HepG2 (cell line): ENCODE results near the gene PGA5. TPM values are rescaled to one million over a fixed set of nuclear protein-coding genes. Genes with fewer than 3 reads are reported as not detected.

Experiments
- ARID2 ChIP-seq: sonication (generic); formaldehyde crosslinking; IDR thresholded peaks from 2 replicates; pipeline ENCODE4 v1.8.1; 2022; ENCODE audit warnings: mild to moderate bottlenecking, missing genetic modification reagents, borderline replicate concordance
- E2F1 ChIP-seq: sonication (generic); formaldehyde crosslinking; IDR thresholded peaks from 2 replicates; pipeline ENCODE4 v1.5.0; 2020; ENCODE audit warnings: missing genetic modification reagents
- GZF1 ChIP-seq: sonication (generic); formaldehyde crosslinking; IDR thresholded peaks from 2 replicates; pipeline ENCODE4 v1.5.1; 2020; ENCODE audit warnings: mild to moderate bottlenecking, missing genetic modification reagents
- NR2F6 ChIP-seq, 2 experiments: IDR thresholded peaks; 2 replicates each; pipeline ENCODE4 v1.6.1; 2016; ENCODE audit warnings: antibody characterized with exemption in 1 of 2, mild to moderate bottlenecking in 1 of 2
- REL ChIP-seq: sonication (generic); formaldehyde crosslinking; conservative IDR thresholded peaks from 2 replicates; pipeline ENCODE4 v1.8.0; 2022; ENCODE audit warnings: mild to moderate bottlenecking, missing genetic modification reagents, moderate library complexity
- REST ChIP-seq, 2 experiments: IDR thresholded peaks; 2 replicates each; pipeline ENCODE4 v1.6.1; 2011 to 2012; ENCODE audit warnings: low read length in 2 of 2, borderline replicate concordance in 1 of 2, low read depth in 1 of 2, mild to moderate bottlenecking in 1 of 2, moderate library complexity in 1 of 2
- SMAD3 ChIP-seq: sonication (generic); formaldehyde crosslinking; IDR thresholded peaks from 2 replicates; pipeline ENCODE4 v1.4.0; 2020; ENCODE audit warnings: missing genetic modification reagents
- SMARCC2 ChIP-seq: fragments of 450-650 bp; IDR thresholded peaks from 2 replicates; pipeline ENCODE4 v1.6.1; 2017; ENCODE audit warnings: antibody characterized with exemption, mild to moderate bottlenecking
- TGIF2 ChIP-seq: IDR thresholded peaks from 2 replicates; pipeline ENCODE4 v1.6.1; 2016; ENCODE audit warnings: control low read depth, missing compliant biosample characterization
- ZFY ChIP-seq: sonication (generic); formaldehyde crosslinking; IDR thresholded peaks from 2 replicates; pipeline ENCODE4 v1.4.0; 2020; ENCODE audit warnings: missing genetic modification reagents
- ZNF362 ChIP-seq: sonication (generic); formaldehyde crosslinking; IDR thresholded peaks from 2 replicates; pipeline ENCODE4 v1.4.0; 2020; ENCODE audit warnings: missing genetic modification reagents, mild to moderate bottlenecking, borderline replicate concordance
- ZNF446 ChIP-seq: sonication (generic); formaldehyde crosslinking; IDR thresholded peaks from 2 replicates; pipeline ENCODE4 v1.5.0; 2020; ENCODE audit warnings: mild to moderate bottlenecking, missing genetic modification reagents
- ZNF672 ChIP-seq: sonication (generic); formaldehyde crosslinking; IDR thresholded peaks from 2 replicates; pipeline ENCODE4 v1.8.1; 2022; ENCODE audit warnings: missing genetic modification reagents
- polyA plus RNA-seq, 8 experiments: library from polyadenylated mRNA; depleted of rRNA in 3 of 8; stranded (reverse) in 7 of 8; unstranded in 1 of 8; fragments of >200 nt; fragmentation: Illumina TruSeq in 4 of 8; extraction: Trizol in 4 of 8; gene quantifications; 2 replicates each; pipeline versions ENCODE4 v1.2.1 to v1.2.3, GENCODE V29; 2011 to 2016; ENCODE audit warnings: low read depth in 4 of 8, missing spikeins in 1 of 8, mixed read lengths in 1 of 8; ENCODE audit not compliant: insufficient read depth in 1 of 8
- total RNA-seq, 5 experiments: library from RNA; depleted of rRNA; stranded (reverse); fragments of >200 nt; fragmentation: Illumina TruSeq; extraction: Trizol; gene quantifications; 2 replicates each; pipeline ENCODE4 v1.2.3, GENCODE V29; 2016; ENCODE audit warnings: low read depth in 1 of 5

PGA5 gene
- total and polyA plus RNA-seq, 2 of the 13 experiments (the other 11 are each of a cell fraction or from before 2014, with no cell fraction given), result not detected

GRCh38 chr11:61194981-61195695 is 45.8 kb upstream of the PGA5 start (continued):
- TF ChIP-seq REST (IDR thresholded peaks at IDR 0.05; ENCODE audit: borderline replicate concordance in 1 of 2, low read depth in 1 of 2, low read length in 2 of 2), result no peak
- no peak for TF ChIP-seq ZNF362 (CRISPR knock-in tag)
- TF ChIP-seq ZFY (CRISPR knock-in tag), result no peak
- no peak for TF ChIP-seq E2F1 (CRISPR knock-in tag)
- TF ChIP-seq TGIF2, result no peak
- no peak for TF ChIP-seq ZNF672 (CRISPR knock-in tag)
- TF ChIP-seq SMAD3, result no peak
- TF ChIP-seq NR2F6 (IDR thresholded peaks at IDR 0.05), result no peak
- TF ChIP-seq NR2F6 (CRISPR knock-in tag; IDR thresholded peaks at IDR 0.05), result no peak
- no peak for TF ChIP-seq GZF1 (CRISPR knock-in tag)
- TF ChIP-seq ARID2 (CRISPR knock-in tag), result no peak
- no peak for TF ChIP-seq REL (CRISPR knock-in tag)
- TF ChIP-seq SMARCC2, result no peak
- no peak for TF ChIP-seq ZNF446 (CRISPR knock-in tag)
